ENCODE results near the gene CTBP2. TPM values are rescaled to one million over a fixed set of nuclear protein-coding genes. Genes with fewer than 3 reads are reported as not detected.

The CTBP2 gene
- polyA plus RNA-seq, 10 donors, result 28.5 to 47.5 (median 33.2) TPM

DNA sequence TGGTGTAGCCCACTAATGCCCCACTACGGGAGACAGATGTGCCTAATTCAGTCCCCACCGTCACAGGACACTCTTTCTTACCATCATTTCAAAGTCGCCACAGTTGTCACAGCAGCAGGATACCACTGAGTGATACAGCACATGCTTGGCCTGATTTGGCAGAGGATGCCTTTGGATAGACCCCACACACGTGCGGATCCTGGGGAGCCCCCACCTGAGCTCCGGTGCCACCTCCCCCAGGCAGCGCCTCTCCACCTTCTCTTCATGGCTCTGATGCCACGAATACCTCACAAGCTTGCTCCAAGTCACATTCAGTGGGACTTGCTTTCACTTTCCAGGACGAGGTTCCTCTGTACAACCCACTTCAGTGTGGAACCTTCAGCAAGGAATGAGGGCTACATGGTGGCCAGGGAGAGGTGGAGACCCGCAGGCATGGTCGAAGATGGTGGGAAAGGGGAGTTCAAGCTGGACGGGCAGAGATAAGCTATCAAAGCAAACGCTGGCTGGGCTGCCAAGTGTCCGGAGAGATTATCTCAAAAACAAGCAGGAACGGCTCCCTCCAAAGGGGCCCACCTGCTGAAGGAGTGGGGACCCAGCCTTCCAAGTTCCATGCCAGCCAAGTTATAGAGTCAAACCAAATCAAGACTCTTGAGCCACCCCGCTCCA is 111.0 kb downstream of the CTBP2 start:
- no peak for DNase-seq

DNA sequence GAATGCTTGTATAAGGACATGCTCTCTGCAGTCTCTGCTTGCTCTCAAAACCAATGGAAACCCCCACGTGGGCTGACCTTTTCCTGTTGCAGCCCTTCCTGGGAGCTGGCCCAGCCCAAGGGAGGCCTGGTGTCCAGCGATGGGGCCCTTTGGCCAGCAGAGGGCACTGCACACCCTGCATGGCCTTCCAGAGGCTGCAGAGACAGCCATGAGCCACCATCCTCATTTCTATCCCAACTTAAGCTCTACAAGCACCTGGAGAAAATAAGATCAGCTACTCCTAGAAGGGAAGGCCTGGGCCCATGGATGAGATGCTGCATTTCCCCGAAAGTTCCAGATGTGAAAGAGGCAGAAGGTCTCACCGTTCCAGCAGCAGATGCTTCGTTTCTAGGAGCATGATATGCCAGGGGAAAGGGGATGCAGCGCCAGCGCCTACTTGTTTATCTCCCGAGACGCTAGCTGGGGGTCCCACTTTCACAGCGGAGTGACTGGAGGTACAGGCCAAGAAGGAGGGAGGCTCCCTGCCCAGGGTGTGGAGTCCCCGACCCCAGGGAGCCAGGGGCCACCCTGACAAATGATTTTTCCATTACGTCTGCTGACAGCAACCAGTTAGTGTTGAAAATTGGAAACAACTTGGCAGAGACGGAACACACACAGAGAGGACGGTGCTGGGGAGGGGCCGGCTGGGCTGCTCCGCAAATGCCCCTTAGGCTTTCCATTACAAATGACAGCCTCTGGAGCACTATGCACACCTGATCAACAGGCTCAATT is 112.1 kb downstream of the CTBP2 start:
- peak; percentile 85 to 91 (median 89) for DNase-seq

DNA sequence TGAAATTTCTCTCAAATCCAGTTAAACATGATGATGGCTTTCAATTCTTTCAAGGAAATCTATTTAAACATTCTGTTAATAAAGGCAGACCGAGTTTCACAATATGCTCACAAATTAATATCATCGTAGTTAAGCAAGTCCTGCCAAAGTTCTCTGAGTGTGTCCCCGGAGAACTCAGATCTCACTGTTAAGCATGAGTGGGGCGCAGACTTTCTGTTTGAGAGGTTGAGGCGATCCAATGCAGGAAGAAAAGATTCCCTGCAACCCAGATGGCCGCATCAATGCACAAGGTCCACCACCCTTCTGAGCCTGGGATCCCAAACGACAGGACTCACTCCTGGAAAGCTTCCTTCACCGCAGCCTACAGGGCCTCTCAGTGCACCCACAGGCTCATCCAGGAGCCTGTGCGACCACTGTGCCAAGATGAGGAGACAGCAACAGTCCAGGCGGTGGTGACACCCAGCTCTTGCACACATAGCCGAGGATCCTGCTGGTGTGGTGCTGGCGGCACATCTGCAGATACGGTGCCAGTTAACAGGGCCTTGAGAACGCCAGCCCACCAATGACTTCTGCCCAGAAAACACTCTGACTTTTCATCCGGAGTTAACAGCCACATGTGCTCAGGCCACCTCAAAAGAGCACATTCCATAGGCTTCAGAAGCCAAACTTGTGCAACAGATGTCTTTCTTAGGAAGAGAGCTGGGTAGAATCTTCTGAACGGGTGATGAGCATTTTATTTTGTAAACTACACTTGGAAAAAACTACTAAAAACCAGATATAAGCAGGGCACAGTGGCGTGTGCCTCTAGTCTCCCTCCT is 116.3 kb downstream of the CTBP2 start:
- peak in 1 of 3 donors; percentile 73 for DNase-seq

DNA sequence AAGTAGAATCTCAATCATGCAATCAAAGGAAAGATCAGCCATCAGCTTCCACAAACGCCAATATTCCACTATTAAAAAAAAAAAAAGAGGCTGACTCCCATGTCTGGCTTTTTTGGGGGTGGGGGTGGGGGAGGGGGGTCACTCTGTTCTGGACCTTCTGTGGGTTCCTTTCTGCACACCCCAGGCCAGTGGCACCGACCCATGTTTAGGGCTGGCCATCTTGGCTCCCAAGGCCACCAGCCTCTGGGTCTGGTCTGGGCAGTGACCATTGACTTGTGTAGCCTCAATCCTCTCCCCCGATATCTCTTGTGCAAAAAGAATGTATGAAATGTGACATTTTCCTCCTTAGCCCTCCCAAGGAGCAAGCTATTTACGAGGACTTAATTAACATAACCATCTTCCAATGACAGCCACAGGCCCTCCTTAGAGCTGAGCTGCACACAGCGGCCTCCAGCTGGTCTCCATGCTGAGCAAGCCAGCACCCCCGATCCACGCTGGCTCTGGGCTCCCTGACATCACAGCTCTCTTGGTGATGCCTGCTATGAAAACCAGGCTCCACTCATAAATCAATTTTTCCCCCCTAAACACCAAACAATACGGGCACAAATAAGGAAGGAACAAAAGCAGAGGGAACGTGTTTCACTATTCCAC is 118.4 kb downstream of the CTBP2 start:
- no peak for DNase-seq

DNA sequence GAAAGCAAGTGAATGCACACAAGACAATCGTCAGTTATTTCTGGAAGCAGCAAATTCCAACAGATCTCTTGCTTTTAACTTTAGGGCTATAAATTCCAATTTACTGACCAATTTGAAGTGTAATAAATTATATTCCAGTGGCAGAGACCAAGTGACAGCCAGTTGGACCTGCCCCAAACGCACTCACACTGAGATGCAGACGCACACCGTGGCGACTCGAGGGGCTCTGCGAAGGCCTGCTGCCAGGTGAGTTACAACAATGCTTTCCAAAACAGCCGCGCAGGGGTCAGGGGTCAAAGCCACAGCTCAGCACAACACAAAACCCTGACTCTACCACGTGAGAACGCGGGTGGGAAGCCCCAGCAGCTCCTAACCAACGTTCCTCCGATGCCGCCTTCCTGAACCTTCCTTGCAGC is 121.0 kb downstream of the CTBP2 start:
- DNase-seq, result no peak

DNA sequence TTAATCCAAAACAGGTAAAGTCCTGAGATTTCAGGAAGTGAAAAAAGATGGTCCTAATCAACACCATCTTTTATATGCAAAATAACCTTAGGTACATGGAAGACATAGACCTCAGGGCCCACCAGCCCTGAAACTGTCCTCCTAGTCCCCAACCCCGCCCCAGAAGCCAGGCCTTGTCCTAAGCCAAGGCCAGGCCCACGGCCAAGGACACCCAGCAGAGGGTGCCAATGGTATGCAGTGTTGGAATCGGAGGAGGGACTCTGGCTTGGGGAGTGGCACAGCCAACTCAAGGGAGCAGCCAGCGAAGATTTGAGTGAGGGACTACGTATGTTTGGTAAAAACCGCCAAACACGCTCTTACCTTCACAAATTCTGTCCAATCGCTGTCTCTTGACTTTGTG is 121.7 kb downstream of the CTBP2 start:
- no peak for DNase-seq

DNA sequence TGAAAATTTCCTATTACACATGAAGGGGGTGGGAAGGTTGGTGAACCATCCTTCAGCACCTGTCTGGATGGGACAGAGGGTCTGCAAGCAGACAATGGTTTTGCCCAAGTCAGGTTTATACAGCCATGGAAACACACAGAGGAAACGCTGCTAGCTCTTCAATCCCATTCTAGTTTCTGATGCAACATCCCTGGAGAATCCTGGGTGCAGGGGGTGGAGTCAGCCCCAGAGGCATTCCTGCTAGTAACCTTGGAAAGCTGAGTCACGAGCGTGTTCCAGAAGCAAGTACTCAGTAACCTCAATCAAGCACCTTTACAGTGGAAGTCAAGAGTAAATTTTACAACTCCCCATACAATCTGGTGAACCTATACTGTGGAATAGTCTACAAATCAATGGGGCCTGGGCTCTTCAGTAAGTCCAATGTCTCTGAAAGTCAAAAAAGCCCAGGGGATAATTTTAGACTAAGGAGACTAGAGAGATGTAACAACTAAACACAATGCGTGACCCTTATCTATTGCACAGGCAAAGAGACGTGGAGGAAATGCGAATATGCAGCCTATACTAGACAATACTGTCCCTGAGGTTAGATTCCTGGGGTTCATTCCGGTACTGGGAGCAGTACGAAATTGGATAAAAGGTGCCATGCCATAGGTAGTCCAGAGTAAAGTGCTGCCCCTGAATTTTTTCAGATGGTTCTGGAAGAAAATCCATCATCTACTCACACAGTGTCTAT is 123.1 kb downstream of the CTBP2 start:
- no peak for DNase-seq

DNA sequence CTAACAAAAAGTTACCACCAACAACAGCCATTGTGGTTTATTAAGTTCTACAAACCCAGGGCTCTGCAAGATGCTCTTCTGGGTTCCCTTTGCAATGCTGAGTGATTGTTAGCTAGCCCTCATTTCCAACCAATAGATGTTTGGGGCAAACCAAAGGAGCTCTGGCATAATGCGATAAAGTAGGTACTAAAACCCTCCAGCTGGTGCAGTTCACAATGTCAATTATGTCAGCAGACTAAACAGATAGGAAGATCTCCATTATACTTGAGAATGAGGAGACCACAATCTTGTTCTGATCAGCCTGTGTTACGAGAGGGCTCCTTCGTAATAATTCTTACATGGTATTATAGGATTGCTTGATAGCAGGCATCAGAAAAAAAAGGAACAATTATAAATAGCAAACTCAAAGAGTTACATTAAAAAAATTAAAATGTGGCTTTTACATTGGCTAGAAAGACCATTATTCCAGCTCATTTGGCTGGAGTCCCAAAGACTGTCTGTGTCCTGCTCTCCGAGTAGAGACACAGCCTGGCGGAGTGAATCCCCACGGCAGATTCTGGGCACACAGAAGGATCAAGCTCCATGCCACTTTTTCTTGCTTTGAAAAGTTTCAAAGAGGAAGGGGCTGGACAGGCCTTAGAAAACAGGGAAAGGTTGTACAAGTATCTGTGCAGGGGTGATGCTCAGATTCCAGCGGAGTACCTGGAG is 124.6 kb downstream of the CTBP2 start:
- no peak for DNase-seq

DNA sequence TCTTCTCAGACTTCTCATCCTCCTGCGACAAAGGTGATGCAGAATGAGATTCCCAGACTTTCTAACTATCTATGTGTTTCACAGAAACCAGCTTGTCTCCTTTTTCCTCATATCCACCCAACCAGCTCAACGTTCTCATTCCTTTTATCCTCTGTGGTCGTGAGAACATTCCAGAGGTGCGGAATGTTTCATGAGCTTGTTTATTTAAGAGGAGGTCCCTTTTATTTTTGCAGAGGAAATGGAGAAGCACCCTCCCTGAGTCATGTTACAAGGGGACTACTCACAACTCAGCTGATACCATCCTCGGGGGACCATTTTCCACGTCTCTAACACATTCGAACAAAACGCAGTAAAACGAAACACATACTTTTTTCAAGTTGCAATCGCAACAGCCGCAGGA is 125.2 kb downstream of the CTBP2 start:
- DNase-seq, result peak in 1 of 3 donors; percentile 89

DNA sequence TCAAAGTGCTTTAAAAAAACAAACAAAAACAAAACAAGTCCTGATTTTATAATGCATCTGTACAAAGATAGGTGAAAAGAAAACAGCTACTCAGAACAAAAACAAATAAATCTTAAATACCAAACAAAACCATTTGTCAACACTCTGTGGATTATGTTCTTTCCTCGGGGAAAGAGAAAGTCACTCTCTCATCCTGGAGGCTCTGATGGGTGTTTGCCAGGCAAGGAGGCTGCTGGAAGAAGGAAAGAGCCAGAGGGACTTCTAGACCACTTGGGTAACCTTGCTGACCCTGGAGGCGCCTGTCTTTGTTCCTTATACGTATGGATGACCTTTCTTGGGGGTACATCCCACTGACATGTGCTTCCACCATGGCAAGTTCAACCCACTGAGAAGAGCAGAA is 125.7 kb downstream of the CTBP2 start:
- DNase-seq, result no peak

DNA sequence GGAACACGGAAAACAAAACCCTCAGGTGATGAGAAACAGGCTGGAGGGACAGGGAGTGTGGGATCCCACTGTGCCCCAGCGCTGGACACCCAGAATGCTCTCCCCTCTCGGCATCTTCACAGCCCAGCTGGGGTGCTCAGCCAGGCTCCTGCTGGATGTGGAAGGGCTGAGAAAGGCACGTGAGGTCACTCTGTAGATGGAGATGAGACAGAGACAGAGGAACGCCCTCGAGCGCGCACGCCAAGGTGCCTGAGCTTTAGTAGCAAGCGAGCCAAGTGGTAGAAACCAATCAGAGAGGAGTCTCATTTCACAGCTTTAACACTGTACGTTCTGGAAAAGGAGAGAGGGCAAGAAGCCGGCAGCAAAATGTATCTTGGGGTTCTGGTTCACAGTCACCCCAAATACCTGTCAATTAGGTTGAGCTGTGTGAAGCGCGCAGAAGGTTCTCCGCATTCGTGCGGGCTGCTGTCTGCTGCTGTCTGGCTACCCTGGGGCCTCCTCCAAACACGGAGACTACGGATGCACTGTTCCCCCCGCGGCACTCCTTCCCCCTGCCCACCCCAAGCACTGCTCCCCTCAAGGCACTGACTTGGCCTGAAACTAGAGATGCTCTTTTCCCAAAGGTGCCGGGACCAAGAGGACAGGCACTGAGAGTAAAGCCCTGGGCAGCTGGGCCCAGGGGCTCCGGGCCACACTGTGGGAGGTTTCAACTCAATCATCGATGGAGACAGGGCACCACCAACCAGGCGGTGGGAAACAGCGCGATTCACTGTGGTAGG is 127.0 kb downstream of the CTBP2 start:
- DNase-seq, result no peak

DNA sequence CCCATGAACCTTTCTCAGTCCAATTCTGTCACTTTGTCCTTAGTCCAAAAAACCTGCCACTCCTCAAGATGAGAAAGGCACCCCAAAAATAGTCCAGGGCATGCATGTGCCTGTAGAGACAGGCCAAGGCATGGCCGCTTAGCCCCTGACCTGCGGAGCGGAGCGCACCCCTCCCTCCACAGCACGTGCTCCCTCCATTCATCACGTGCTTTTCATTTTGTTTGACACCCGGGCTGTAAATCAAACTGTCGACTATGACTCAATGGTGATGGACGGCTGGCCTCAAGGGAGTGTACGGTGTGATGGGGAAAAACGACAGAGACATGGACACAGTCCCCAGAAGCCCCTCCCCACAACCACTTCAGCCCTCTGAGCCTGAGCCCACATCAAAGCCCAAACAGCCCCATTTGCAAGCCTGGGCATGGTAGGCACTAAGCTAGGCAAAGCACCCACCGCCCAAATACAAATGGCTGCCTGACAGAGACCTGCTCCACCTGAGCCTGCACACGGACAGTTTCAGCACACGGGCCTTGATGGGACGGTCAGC is 127.8 kb downstream of the CTBP2 start:
- DNase-seq, result no peak

DNA sequence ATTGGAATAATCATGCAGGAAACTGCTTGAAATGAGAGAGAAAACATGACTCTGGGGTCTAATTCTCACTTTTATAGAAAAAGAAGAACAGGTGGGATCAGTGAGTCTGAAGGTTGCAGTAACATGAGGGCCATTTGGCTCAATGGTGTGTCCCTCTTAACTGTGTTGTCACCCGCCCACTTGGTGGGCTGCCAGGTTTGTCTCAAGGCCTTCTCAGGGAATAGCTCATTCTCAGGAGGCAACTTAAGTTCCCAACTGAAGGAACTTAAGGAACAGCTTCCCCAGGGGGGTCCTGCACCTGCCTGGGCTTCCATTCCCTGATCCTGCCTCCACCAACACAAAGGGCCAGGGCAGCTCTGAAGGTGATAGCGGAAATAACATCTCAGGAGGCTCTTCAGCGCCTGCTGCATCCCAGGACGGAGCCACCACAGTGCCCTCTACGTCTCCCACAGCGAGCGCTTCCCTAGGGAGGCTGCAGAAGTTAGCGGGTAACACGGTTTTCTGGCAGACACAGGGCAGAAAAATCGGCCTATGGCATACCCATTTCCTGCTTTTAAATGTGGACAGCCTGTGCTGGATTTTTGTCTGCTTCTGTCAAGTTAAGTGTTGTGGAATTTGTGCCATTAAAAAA is 129.7 kb downstream of the CTBP2 start:
- DNase-seq, result no peak

DNA sequence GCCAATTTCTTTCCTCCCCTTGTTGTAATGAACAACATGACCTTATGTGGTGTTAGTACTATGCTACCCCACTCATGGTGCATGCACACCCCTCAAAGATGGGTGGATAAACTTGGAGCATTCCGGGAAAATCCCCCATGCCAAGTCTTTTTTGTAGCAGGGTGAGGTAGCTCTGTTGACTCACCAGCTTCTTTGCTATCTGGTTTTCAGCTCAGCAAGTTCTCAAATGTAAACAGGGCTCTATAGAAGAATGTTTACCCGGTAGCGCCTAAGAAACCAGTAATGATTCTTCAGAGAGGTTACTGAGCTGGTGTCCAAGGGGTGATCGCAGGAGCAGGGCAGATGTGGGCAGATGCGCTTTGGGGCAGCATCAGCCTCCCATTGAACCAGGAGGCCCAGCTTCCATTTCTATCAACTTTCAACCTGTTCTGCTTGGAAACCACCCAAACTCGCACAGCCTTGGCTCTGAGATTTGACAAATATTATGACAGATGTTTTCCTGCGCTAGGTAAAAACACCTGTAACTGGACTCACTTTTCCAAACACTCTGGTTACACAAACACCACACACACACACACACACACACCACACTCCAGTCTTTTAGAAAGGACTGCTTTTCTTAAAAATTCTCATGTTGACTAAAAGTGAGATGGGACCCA is 130.7 kb downstream of the CTBP2 start:
- DNase-seq, result no peak

DNA sequence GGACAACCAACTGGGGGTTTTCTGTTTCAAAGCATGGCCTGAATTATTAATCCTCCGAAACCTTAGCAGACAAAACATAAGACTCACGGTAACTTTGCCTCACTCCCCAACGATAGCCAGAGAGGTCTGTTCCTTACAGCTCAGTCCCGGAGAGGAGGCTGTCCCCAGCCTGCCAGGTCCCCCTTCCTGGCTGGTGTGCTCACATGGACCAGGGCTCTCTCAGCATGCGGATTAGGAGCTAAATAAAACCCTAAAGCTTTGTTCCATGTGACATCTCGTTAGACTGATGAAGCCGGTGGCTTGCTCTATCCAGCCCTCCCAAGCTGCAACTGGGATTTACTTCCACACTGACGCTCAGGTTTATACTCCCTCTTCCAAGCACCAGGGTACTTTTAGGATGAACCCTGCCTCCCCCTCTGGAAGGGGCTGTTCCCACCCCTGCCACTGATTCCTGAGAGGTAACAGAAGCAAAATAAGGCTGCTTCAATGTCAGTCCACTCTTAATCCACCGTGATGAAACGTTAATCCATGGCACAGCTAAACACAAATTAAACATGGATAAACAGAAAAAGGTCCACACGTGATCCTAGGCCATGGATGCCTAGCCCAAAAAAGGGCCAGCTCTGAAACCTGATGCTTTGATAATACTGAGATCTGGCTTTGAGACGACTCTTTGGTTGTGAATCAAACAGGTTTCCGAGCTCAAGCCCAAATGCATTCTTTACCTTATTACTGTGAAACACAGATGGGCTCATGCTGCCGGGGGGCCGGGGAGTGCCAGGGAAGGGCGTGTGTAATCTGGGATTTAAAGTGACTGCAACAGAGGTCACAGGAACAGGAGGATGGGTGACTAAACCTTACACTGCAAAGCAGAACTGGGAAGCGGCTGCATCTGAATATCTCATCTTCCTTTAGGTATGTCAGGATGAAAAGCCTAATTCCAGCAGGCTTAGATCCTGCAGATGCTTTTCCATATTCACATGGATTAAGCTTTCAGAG is 132.2 kb downstream of the CTBP2 start:
- no peak for DNase-seq

DNA sequence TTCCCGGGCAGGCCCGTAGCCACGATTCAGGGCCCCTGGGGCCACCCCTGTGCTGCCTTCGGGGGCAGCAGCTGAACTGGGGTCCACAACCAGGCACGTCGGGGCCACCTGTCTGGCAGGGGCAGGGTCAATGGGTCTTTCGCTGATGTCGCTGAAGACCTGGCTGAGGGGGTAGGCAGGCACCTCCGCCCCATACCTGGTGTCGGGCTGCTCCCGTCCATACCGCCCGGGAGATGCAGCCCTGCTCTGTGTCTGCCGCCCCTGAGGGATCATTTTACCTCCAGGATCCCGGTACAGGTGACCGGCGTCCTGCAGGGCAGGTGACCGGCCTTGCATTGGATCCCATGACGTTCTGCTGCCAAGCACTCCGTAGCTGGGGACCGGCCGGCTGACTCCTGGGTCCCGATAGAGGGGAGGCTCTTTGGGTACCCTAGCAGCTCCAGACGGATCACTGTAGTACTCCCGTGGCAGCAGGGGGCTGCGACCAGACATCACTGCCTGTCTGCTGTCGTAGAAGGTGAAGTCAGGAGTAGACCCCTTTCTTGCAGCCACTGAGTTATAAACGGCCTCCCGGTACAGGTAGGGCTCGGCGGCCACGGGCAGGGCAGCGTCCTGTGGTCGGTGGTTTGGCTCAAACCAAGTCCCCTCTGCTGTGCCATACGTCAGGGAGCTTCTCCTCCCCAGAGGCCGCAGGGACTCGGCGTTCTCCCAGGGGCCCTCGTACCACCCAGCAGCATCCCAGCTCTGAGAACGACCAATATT is 133.2 kb downstream of the CTBP2 start:
- no peak for DNase-seq
